PC-9 (cell line): ENCODE data around the gene SLC8A3. TPM values are rescaled to one million over a fixed set of nuclear protein-coding genes. Genes with fewer than 3 reads are reported as not detected.
"Not testable (repeated sequence)": the region's sequence is repeated elsewhere in the genome, so short reads cannot be mapped to it uniquely, and the experiment has no call there.

ENCODE experiments used
- BruUV-seq: library from RNA; stranded (reverse); fragments of 400-500 nt; replicated peaks from 2 replicates; lab custom pipeline; 2021; lab: Mats Ljungman, UMichigan
- CTCF ChIA-PET: fragments of 300-600 bp; sonication (Branson Sonifier 250); formaldehyde crosslinking; loops from one replicate; lab custom pipeline; 2022; ENCODE audit warnings: antibody characterized with exemption; lab: Charles Lee
- POLR2A ChIA-PET: fragments of 300-600 bp; sonication (Branson Sonifier 250); formaldehyde crosslinking; loops from one replicate; lab custom pipeline; 2022; ENCODE audit warnings: antibody characterized with exemption; ENCODE audit not compliant: unreplicated experiment; lab: Charles Lee
- DNase-seq, 2 experiments: peaks; one replicate each; pipeline versions ENCODE4 v3.0.0 to v3.0.0-alpha.2; 2015 to 2022; ENCODE audit warnings: mixed read lengths in 1 of 2
- H2AFZ ChIP-seq: fragments of 200-600 bp; sonication (generic); 2 replicates; pipeline ENCODE4 v1.8.1; 2017; ENCODE audit warnings: antibody characterized with exemption
- H3F3A ChIP-seq: fragments of 200-600 bp; sonication (generic); 2 replicates; pipeline ENCODE4 v1.8.1; 2017; ENCODE audit warnings: antibody characterized with exemption, mild to moderate bottlenecking, low read depth; ENCODE audit not compliant: insufficient read depth
- H3K27ac ChIP-seq: fragments of 200-600 bp; sonication (generic); 2 replicates; pipeline ENCODE4 v1.6.1; 2016; ENCODE audit warnings: mixed run types
- H3K27me3 ChIP-seq: fragments of 200-600 bp; sonication (generic); 2 replicates; pipeline ENCODE4 v1.6.1; 2016; ENCODE audit warnings: low read depth, mixed run types; ENCODE audit not compliant: insufficient read depth
- H3K36me3 ChIP-seq: fragments of 200-600 bp; sonication (generic); 2 replicates; pipeline ENCODE4 v1.6.1; 2016; ENCODE audit warnings: low read depth, mixed run types
- H3K4me1 ChIP-seq: fragments of 200-600 bp; sonication (generic); replicated peaks from 2 replicates; pipeline ENCODE4 v1.6.1; 2016; ENCODE audit warnings: mixed run types; ENCODE audit not compliant: insufficient read depth
- H3K4me2 ChIP-seq: fragments of 200-600 bp; sonication (generic); 2 replicates; pipeline ENCODE4 v1.6.1; 2017; ENCODE audit warnings: mixed run types
- H3K4me3 ChIP-seq: fragments of 200-600 bp; sonication (generic); 2 replicates; pipeline ENCODE4 v1.6.1; 2016; ENCODE audit warnings: mixed run types
- H3K79me2 ChIP-seq: fragments of 200-600 bp; sonication (generic); 2 replicates; pipeline ENCODE4 v1.6.1; 2017; ENCODE audit warnings: low read depth, mixed run types
- H3K9me2 ChIP-seq: fragments of 200-600 bp; sonication (generic); 2 replicates; pipeline ENCODE4 v1.8.1; 2017; ENCODE audit warnings: mild to moderate bottlenecking; ENCODE audit not compliant: insufficient read depth
- H3K9me3 ChIP-seq: fragments of 200-600 bp; sonication (generic); 2 replicates; pipeline ENCODE4 v1.8.1; 2016; ENCODE audit warnings: low read depth; ENCODE audit not compliant: insufficient read depth
- H4K20me1 ChIP-seq: fragments of 200-600 bp; sonication (generic); 2 replicates; pipeline ENCODE4 v1.8.1; 2017; ENCODE audit not compliant: insufficient read depth
- EZH2 ChIP-seq: fragments of 200-600 bp; sonication (generic); IDR thresholded peaks from 2 replicates; pipeline ENCODE4 v1.8.0; 2017; ENCODE audit warnings: antibody characterized with exemption, low read depth
- intact Hi-C: fragments of 100-400 bp; cut with micrococcal nuclease; formaldehyde crosslinking; loops from one replicate; pipeline ENCODE4 v1.10.0; 2022; ENCODE audit not compliant: unreplicated experiment
- total RNA-seq: library from RNA; stranded (reverse); gene quantifications from 2 replicates; pipeline ENCODE4 v1.2.3, GENCODE V29; 2021
- TF ChIP-seq, protein P1 (sequence below): fragments of 200-600 bp; sonication (generic); conservative IDR thresholded peaks from 2 replicates; pipeline ENCODE4 v1.6.1; 2017; ENCODE audit warnings: mixed run types, antibody characterized with exemption, mild to moderate bottlenecking, moderate library complexity

Gene SLC8A3
- total RNA-seq, 1 experiment from 2014 or later: not detected

DNA sequence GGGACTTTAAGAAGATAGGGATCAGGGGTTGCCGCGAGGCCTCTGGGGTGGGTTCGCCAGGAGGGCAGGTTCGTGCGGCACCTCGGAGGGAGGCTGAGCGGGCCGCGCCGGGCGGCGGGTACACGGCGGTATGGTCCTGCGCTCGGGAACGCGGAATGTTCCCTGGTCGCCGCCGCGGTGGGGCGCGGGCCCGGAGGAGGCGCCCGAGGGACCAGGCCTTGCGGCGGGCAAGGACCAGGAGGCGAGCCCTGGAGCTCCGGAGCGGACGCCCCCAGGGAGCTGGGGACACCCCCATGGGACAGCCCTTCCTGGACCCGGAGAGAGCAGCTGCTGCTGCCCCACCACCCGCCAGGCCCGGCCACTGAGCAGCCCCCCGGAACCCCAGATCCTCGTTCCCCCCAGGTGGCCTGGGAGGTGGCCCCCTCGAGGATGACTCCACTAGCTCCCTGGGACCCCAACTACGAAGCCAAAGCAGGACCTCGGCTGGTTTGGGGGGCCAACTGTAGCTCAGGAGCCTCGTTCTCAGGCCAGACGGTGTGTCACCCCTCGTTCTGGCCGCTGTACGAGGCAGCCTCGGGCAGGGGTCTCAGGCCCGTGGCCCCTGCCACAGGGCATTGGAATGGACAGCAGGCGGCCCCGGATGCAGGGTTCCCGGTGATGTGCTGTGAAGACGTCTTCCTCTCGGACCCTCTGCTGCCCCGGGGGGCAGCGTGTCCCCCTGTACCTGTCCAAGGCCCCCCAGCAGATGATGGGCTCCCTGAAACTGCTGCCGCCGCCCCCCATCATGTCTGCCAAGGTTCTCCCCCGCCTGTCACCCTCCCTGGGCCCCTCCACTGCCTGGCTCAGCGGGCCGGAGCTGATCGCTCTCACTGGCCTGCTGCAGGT is 45.6 kb upstream of the SLC8A3 start:
- no peaks in the 10 kb centered on the region for H3K79me2 ChIP-seq
- H3K9me3 ChIP-seq: no peaks in the 10 kb centered on the region
- no peaks in the 10 kb centered on the region for H3K9me2 ChIP-seq
- H3K4me2 ChIP-seq: no peak overlapping the region
- H3K4me1 ChIP-seq: no peaks in the 10 kb centered on the region
- BruUV-seq: no TSS peak
- intact Hi-C loops: no loop called here
- H4K20me1 ChIP-seq: no peaks in the 10 kb centered on the region
- no peak overlapping the region for H3K27ac ChIP-seq
- peaks cover 42% of the 10 kb centered on the region for H3K27me3 ChIP-seq
- no peak overlapping the region for H3K4me3 ChIP-seq
- CTCF ChIA-PET: no interaction called here
- no peak overlapping the region for H2AFZ ChIP-seq
- POLR2A ChIA-PET: no interaction called here
- DNase-seq: no peak
- no peak for TF ChIP-seq EZH2
- TF ChIP-seq, protein P1, sequence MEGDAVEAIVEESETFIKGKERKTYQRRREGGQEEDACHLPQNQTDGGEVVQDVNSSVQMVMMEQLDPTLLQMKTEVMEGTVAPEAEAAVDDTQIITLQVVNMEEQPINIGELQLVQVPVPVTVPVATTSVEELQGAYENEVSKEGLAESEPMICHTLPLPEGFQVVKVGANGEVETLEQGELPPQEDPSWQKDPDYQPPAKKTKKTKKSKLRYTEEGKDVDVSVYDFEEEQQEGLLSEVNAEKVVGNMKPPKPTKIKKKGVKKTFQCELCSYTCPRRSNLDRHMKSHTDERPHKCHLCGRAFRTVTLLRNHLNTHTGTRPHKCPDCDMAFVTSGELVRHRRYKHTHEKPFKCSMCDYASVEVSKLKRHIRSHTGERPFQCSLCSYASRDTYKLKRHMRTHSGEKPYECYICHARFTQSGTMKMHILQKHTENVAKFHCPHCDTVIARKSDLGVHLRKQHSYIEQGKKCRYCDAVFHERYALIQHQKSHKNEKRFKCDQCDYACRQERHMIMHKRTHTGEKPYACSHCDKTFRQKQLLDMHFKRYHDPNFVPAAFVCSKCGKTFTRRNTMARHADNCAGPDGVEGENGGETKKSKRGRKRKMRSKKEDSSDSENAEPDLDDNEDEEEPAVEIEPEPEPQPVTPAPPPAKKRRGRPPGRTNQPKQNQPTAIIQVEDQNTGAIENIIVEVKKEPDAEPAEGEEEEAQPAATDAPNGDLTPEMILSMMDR: no peak
- no peaks in the 10 kb centered on the region for H3K36me3 ChIP-seq
- no peaks in the 10 kb centered on the region for H3F3A ChIP-seq

DNA sequence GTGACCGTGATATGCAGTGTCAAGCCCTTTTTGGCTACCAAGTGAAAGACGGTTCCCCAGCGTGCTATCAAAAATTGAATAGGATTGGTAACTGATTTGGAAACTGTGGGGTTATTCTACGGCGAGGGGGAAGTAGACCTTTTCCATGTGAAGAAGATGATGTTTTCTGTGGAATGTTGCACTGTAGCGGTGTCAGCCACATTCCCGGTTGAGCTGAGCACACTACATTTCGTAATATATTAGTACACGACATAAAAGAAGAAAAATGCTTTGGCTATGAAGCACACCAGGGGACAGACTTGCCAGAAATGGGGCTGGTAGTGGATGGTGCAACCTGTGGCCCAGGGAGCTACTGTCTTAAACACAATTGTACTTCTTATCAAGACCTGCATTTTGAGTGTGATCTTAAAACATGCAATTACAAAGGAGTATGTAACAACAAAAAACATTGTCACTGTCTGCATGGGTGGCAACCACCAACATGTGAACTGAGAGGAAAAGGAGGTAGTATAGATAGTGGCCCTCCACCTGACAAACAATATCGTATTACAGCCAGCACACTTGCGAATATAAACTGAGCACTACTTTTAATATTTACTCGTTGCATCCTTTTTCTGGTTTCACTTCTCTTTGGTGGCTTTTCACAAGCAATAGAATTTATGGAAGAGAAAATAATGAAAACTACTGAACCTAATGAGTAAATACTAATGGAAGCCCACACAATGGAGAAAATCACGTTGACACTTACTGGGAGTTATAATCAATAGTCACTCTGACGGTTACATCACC is 43.2 kb upstream of the SLC8A3 start:
- H3F3A ChIP-seq, H3K27ac ChIP-seq, H3K79me2 ChIP-seq, DNase-seq, intact Hi-C loops, H3K4me2 ChIP-seq, H3K4me1 ChIP-seq, H2AFZ ChIP-seq, BruUV-seq, CTCF ChIA-PET, H4K20me1 ChIP-seq, H3K9me2 ChIP-seq, POLR2A ChIA-PET, H3K36me3 ChIP-seq, H3K9me3 ChIP-seq, H3K4me3 ChIP-seq: not testable (repeated sequence)
- H3K27me3 ChIP-seq: peaks cover 44% of the 10 kb centered on the region

DNA sequence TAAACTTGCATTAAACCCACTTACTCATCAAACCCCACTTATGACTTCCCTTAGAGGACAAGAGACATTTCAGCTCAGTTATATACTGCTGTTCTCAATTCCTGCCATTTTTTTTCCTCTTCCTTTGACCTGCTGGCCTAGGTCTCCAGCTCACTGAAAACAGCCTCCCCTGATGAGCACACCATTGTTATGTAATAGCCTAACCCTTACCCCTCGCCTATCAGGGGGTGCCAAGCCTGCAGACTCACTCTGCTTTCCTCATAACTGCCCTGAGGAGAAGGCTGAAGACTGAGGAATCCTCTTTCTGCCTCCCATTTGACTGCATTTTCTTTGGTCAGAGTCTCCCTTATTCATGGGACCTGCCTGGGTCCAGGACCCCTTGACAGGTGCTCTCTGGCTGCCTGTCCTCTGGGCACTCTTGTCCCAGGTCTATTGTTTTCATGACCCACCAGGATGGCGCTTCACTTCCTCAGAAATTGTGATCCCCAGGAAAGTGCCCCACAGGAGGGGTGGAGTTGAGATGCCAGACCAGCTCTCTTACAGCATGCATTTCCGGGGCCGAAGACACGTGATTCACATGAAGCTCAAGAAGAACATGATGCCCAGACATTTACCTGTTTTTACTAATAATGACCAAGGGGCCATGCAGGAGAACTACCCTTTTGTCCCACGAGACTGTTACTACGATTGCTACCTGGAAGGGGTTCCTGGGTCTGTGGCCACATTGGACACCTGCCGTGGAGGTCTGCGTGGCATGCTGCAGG is 41.3 kb upstream of the SLC8A3 start:
- H3K27me3 ChIP-seq: peaks cover 52% of the 10 kb centered on the region
- H2AFZ ChIP-seq, intact Hi-C loops, H3K36me3 ChIP-seq, H3K4me1 ChIP-seq, H3K4me3 ChIP-seq, DNase-seq, H4K20me1 ChIP-seq, H3K27ac ChIP-seq, H3F3A ChIP-seq, CTCF ChIA-PET, BruUV-seq, H3K4me2 ChIP-seq, H3K9me2 ChIP-seq, H3K79me2 ChIP-seq, H3K9me3 ChIP-seq, POLR2A ChIA-PET: not testable (repeated sequence)
